ENCODE results near the gene ZC3H18. TPM values are rescaled to one million over a fixed set of nuclear protein-coding genes. Genes with fewer than 3 reads are reported as not detected.

The ZC3H18 gene
- total and polyA plus RNA-seq, 2 experiments from 2014 or later, result 30.0 to 40.7 TPM

DNA sequence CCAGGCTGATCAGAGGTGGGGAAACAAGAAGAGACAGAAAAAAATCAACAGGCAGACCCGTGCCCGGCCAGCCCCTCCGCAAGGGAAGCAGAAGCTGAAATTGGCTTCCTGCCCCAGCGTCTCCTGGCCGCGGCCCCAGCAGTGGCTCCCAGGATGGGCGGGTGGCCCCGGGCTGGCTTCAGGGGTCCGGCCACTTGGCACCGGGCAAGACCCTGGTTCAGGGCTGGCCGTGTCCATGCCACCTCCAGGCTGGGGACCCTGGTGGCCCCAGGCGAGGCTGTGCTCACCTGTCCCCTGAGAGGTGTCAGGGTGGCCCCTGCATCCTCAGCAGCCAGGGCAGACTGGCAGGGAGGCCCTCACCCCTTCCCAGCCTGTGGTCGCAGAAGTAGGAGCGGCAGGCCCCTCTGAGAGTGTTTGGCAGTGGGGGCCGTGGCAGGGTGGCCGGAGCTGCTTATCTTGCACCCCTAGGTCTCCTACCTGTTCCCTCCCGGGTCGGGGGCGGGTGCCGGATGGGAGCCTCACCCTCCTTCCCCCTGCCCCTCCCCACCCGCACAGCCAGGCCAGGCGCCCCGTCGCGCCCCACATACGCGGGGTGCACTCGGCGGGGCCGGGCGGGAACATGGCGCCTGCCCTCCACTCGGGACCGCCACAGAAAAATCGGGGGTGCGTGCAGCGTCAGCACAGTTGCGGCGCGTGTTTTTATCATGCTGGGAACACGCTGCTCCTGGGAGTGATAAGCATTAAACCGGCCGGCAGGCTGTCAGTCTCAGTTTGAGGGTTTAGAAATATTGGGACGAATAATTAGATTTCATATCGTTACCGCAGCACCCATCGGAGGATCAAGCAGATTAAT, 46.7 kb upstream of the ZC3H18 start (continued):
- TF ChIP-seq NANOG (IDR thresholded peaks at IDR 0.05; ENCODE audit: borderline replicate concordance) (no peak), ZNF114 (CRISPR knock-in tag; IDR thresholded peaks at IDR 0.05) (no peak), EZH2phosphoT487 (IDR thresholded peaks at IDR 0.05; ENCODE audit: unreplicated experiment) (no peak), EZH2 (IDR thresholded peaks at IDR 0.05; ENCODE audit: low read depth, unreplicated experiment) (no peak), STAT1 (IDR thresholded peaks at IDR 0.05; ENCODE audit: unreplicated experiment) (no peak), CREB1 (CRISPR knock-in tag; IDR thresholded peaks at IDR 0.05; ENCODE audit: low read depth) (no peak)
- TF ChIP-seq, protein P1, sequence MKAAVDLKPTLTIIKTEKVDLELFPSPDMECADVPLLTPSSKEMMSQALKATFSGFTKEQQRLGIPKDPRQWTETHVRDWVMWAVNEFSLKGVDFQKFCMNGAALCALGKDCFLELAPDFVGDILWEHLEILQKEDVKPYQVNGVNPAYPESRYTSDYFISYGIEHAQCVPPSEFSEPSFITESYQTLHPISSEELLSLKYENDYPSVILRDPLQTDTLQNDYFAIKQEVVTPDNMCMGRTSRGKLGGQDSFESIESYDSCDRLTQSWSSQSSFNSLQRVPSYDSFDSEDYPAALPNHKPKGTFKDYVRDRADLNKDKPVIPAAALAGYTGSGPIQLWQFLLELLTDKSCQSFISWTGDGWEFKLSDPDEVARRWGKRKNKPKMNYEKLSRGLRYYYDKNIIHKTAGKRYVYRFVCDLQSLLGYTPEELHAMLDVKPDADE (IDR thresholded peaks at IDR 0.05), result no peak

DNA sequence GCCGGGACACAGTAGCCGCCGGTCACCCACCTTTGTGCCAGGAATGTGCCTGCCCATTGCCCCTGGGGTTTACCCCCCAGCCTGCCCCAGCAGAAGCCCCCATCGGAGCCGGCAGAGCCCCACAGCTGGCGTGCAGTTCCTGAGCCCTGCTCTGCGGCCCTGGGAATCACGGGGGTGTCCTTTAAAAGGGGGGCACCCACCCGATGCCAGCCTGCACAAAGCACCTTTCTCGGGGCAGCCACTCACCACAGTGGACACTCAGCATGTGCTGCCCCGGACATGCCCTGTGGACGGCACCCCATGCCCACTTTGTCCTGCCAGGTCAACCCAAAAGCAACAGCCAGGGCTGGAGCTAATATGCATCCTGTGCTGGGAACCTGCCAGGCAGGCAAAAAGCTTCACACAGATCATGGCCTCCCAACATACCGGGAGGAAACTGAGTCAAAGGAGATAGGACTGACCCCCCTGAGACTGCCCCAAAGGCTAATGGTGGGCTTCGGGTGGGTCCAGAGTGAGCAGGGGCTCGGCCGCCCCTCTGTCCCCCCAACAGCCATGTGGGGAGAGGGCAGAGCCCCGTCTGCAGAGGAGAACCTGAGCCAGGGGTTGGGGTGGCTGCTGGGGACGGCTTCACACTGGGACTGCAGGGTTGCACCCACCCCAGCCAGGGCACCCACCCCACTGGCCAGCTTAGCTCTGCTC, 45.8 kb upstream of the ZC3H18 start:
- ATAC-seq (no peak), DNase-seq (ENCODE audit: low spot score) (no peak)
- Mint-ChIP-seq H3K9me3 (no peaks in the 10 kb centered on the region; the same call in 2 of the 3 replicates), H3K4me3 (no peak overlapping the region), H3K36me3 (ENCODE audit: low read depth) (peaks cover 9% of the 10 kb centered on the region; the same call in 1 of the 3 replicates), H3K27ac (no peak overlapping the region), H3K27me3 (ENCODE audit: insufficient read depth, low read depth, poor library complexity) (peaks cover 18% of the 10 kb centered on the region), H3K4me1 (peaks cover 6% of the 10 kb centered on the region; the same call in 1 of the 3 replicates)
- Histone ChIP-seq H3K4me2 (no peak overlapping the region), H3K36me3 (ENCODE audit: insufficient read depth) (no peaks in the 10 kb centered on the region), H3K9me2 (ENCODE audit: insufficient read depth) (no peaks in the 10 kb centered on the region), H3K79me2 (replicated peaks; ENCODE audit: insufficient read depth) (no peaks in the 10 kb centered on the region), H4K20me1 (replicated peaks; ENCODE audit: insufficient read depth) (no peaks in the 10 kb centered on the region), H3K27ac (ENCODE audit: low read depth) (no peak overlapping the region), H3K4me1 (ENCODE audit: insufficient read depth) (peaks cover 7% of the 10 kb centered on the region; the same call in 1 of the 2 replicates), H3K27me3 (ENCODE audit: insufficient read depth) (no peaks in the 10 kb centered on the region), H3F3A (replicated peaks; ENCODE audit: low read depth) (no peaks in the 10 kb centered on the region), H2AFZ (no peak overlapping the region), H3K4me3 (no peak overlapping the region)
- no peak for TF ChIP-seq CREB1 (CRISPR knock-in tag; IDR thresholded peaks at IDR 0.05; ENCODE audit: low read depth)
- TF ChIP-seq JUNB (IDR thresholded peaks at IDR 0.05; ENCODE audit: unreplicated experiment), result no peak
- TF ChIP-seq NANOG (IDR thresholded peaks at IDR 0.05; ENCODE audit: borderline replicate concordance), result no peak
- TF ChIP-seq, protein P1 (IDR thresholded peaks at IDR 0.05), result no peak
- TF ChIP-seq ZNF114 (CRISPR knock-in tag; IDR thresholded peaks at IDR 0.05), result no peak
- no peak for TF ChIP-seq ZNF331 (CRISPR knock-in tag; IDR thresholded peaks at IDR 0.05; ENCODE audit: low read depth)
- TF ChIP-seq STAT1 (IDR thresholded peaks at IDR 0.05; ENCODE audit: unreplicated experiment), result no peak
- TF ChIP-seq EZH2 (IDR thresholded peaks at IDR 0.05; ENCODE audit: low read depth, unreplicated experiment), result no peak
- TF ChIP-seq, protein P2, sequence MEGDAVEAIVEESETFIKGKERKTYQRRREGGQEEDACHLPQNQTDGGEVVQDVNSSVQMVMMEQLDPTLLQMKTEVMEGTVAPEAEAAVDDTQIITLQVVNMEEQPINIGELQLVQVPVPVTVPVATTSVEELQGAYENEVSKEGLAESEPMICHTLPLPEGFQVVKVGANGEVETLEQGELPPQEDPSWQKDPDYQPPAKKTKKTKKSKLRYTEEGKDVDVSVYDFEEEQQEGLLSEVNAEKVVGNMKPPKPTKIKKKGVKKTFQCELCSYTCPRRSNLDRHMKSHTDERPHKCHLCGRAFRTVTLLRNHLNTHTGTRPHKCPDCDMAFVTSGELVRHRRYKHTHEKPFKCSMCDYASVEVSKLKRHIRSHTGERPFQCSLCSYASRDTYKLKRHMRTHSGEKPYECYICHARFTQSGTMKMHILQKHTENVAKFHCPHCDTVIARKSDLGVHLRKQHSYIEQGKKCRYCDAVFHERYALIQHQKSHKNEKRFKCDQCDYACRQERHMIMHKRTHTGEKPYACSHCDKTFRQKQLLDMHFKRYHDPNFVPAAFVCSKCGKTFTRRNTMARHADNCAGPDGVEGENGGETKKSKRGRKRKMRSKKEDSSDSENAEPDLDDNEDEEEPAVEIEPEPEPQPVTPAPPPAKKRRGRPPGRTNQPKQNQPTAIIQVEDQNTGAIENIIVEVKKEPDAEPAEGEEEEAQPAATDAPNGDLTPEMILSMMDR (conservative IDR thresholded peaks at IDR 0.05; ENCODE audit: low read depth in 2 of 2), result no peak
- no peak for TF ChIP-seq POLR2AphosphoS5 (IDR thresholded peaks at IDR 0.05; ENCODE audit: low read depth)
- TF ChIP-seq, protein P3, sequence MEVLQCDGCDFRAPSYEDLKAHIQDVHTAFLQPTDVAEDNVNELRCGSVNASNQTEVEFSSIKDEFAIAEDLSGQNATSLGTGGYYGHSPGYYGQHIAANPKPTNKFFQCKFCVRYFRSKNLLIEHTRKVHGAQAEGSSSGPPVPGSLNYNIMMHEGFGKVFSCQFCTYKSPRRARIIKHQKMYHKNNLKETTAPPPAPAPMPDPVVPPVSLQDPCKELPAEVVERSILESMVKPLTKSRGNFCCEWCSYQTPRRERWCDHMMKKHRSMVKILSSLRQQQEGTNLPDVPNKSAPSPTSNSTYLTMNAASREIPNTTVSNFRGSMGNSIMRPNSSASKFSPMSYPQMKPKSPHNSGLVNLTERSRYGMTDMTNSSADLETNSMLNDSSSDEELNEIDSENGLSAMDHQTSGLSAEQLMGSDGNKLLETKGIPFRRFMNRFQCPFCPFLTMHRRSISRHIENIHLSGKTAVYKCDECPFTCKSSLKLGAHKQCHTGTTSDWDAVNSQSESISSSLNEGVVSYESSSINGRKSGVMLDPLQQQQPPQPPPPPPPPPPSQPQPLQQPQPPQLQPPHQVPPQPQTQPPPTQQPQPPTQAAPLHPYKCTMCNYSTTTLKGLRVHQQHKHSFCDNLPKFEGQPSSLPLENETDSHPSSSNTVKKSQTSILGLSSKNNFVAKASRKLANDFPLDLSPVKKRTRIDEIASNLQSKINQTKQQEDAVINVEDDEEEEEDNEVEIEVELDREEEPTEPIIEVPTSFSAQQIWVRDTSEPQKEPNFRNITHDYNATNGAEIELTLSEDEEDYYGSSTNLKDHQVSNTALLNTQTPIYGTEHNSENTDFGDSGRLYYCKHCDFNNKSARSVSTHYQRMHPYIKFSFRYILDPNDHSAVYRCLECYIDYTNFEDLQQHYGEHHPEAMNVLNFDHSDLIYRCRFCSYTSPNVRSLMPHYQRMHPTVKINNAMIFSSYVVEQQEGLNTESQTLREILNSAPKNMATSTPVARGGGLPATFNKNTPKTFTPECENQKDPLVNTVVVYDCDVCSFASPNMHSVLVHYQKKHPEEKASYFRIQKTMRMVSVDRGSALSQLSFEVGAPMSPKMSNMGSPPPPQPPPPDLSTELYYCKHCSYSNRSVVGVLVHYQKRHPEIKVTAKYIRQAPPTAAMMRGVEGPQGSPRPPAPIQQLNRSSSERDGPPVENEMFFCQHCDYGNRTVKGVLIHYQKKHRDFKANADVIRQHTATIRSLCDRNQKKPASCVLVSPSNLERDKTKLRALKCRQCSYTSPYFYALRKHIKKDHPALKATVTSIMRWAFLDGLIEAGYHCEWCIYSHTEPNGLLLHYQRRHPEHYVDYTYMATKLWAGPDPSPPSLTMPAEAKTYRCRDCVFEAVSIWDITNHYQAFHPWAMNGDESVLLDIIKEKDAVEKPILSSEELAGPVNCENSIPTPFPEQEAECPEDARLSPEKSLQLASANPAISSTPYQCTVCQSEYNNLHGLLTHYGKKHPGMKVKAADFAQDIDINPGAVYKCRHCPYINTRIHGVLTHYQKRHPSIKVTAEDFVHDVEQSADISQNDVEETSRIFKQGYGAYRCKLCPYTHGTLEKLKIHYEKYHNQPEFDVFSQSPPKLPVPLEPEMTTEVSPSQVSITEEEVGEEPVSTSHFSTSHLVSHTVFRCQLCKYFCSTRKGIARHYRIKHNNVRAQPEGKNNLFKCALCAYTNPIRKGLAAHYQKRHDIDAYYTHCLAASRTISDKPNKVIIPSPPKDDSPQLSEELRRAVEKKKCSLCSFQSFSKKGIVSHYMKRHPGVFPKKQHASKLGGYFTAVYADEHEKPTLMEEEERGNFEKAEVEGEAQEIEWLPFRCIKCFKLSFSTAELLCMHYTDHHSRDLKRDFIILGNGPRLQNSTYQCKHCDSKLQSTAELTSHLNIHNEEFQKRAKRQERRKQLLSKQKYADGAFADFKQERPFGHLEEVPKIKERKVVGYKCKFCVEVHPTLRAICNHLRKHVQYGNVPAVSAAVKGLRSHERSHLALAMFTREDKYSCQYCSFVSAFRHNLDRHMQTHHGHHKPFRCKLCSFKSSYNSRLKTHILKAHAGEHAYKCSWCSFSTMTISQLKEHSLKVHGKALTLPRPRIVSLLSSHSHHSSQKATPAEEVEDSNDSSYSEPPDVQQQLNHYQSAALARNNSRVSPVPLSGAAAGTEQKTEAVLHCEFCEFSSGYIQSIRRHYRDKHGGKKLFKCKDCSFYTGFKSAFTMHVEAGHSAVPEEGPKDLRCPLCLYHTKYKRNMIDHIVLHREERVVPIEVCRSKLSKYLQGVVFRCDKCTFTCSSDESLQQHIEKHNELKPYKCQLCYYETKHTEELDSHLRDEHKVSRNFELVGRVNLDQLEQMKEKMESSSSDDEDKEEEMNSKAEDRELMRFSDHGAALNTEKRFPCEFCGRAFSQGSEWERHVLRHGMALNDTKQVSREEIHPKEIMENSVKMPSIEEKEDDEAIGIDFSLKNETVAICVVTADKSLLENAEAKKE (CRISPR knock-in tag; IDR thresholded peaks at IDR 0.05), result no peak
- TF ChIP-seq EZH2phosphoT487 (IDR thresholded peaks at IDR 0.05; ENCODE audit: unreplicated experiment), result no peak
